Adrenal gland (tissue), 12 donors: Measurements from ENCODE around the gene ENTPD8. TPM values are rescaled to one million over a fixed set of nuclear protein-coding genes. Genes with fewer than 3 reads are reported as not detected.
"Not testable (repeated sequence)": the region's sequence is repeated elsewhere in the genome, so short reads cannot be mapped to it uniquely, and the experiment has no call there.

ENCODE experiments used
- DNase-seq, 7 donors: peaks; one replicate each; pipeline ENCODE4 v3.0.0-alpha.2; 2019 to 2020
- H3K27ac ChIP-seq, 5 donors: fragments of 200-600 bp; sonication (generic) in 4 of 5; 1 replicate in 3 of 5; 2 replicates in 2 of 5; pipeline versions ENCODE4 v1.5.1 to v1.8.0; 2016 to 2020; ENCODE audit warnings: mild to moderate bottlenecking in 1 of 5
- H3K27me3 ChIP-seq: fragments of 200-600 bp; 2 replicates; pipeline ENCODE4 v1.8.0; 2021
- H3K36me3 ChIP-seq, 2 donors: fragments of 200-600 bp; replicated peaks in 1 of 2; 1 replicate in 1 of 2; 2 replicates in 1 of 2; pipeline versions ENCODE4 v1.5.1 to v1.8.0; 2018 to 2022
- H3K4me1 ChIP-seq, 2 donors: fragments of 200-600 bp; replicated peaks in 1 of 2; 1 replicate in 1 of 2; 2 replicates in 1 of 2; pipeline versions ENCODE4 v1.5.1 to v1.8.0; 2018 to 2021
- H3K4me3 ChIP-seq, 4 donors: fragments of 200-600 bp; sonication (generic) in 3 of 4; one replicate each; pipeline ENCODE4 v1.5.1; 2016 to 2018
- H3K9me3 ChIP-seq, 3 donors: fragments of 200-600 bp; sonication (generic) in 1 of 3; replicated peaks in 1 of 3; 1 replicate in 2 of 3; 2 replicates in 1 of 3; pipeline versions ENCODE4 v1.5.1 to v1.8.0; 2016 to 2021
- POLR2A ChIP-seq, 2 donors: fragments of 450-650 bp; IDR thresholded peaks; one replicate each; pipeline ENCODE4 v1.6.1; 2017; ENCODE audit warnings: antibody characterized with exemption in 2 of 2, mild to moderate bottlenecking in 2 of 2, moderate library complexity in 1 of 2
- WGBS, 4 donors: extraction: QIAGEN DNeasy Blood & Tissue Kit in 2 of 4; methylation state at CpG; one replicate each; pipeline versions ENCODE4 v1.1.5 to v1.1.7; 2013 to 2017; 5-methylcytosine and 5-hydroxymethylcytosine counted together
- intact Hi-C, 2 donors: fragments of 100-400 bp; cut with DNase I; formaldehyde crosslinking; loops; one replicate each; pipeline versions ENCODE4 v1.14.1 to v1.15.0; 2022 to 2023
- polyA plus RNA-seq, 3 donors: library from polyadenylated mRNA; stranded (reverse); fragments of 200-250 nt in 2 of 3; fragments of 350-450 nt in 1 of 3; fragmentation: Illumina TruSeq in 1 of 3; extraction: RNeasy Lipid Tissue Mini Kit (QIAGEN cat#74804) in 1 of 3; gene quantifications; one replicate each; pipeline ENCODE4 v1.2.3, GENCODE V29; 2013 to 2014
- total RNA-seq, 9 donors: library from RNA; depleted of rRNA in 4 of 9; stranded (reverse); fragments of >200 nt in 4 of 9; fragments of 120-200 nt in 1 of 9; fragmentation: NEBNext Ultra II Directional in 1 of 9; extraction: Animal tissue kit (Norgen Biotek cat#: 25700) in 1 of 9; gene quantifications; one replicate each; pipeline versions ENCODE4 v1.1.0 to v1.2.4, GENCODE V29; 2013 to 2023
- TF ChIP-seq, protein P1 (sequence below), 6 experiments: fragments of 450-650 bp in 4 of 6; fragments of 200-600 bp in 2 of 6; sonication (generic) in 1 of 6; IDR thresholded peaks; 1 replicate in 5 of 6; 2 replicates in 1 of 6; pipeline versions ENCODE4 v1.5.1 to v1.8.0; 2016 to 2021; ENCODE audit warnings: antibody characterized with exemption in 6 of 6, mild to moderate bottlenecking in 2 of 6, moderate library complexity in 1 of 6
- donor health status: healthy with polysubstance abuse.
- donor health status: Bipolar disorder and iron deficiency.
- donor health status: DM: yes; HTN: yes; CAD: no.
- donor health status: DM: no; HTN: no; CAD: no.
- donor health status: DM: no; HTN: no; CAD: no.
- donor health status: DM: yes; HTN: yes; CAD: no.

Gene ENTPD8
- total and polyA plus RNA-seq, 12 donors: 0.14 to 0.20 (median 0.17) TPM; not detected in 6

DNA sequence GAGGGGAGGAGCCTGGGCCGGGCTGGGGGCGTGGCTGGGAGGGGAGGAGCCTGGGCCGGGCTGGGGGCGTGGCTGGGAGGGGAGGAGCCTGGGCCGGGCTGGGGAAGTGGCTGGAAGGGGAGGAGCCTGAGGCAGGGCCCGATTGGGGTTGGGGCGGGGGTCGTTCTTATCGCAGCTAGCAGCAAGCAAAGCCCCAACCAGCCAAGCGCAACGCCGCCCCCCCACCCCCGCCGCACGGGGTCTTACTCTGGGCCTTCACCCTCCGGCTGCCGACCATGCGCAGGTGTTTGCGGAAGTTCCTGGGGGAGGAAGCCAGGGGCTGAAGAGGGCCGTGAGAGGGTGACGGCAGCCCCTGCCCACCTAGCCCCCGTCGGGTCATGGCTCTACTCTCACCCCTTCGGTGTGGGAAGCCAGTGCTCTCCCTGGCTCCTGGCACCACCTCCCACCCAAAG is 13.0 kb upstream of the ENTPD8 start:
- H3K27me3 ChIP-seq: no peaks in the 10 kb centered on the region
- peaks cover 0 to 12% of the 10 kb centered on the region in 2 donors for H3K36me3 ChIP-seq
- peaks cover 19 to 22% of the 10 kb centered on the region in 2 donors for H3K4me1 ChIP-seq
- 0 to 26% (median 14%) methylated on average over 1 to 22 of the region's 24 CpGs for WGBS, 4 donors
- H3K4me3 ChIP-seq: peak overlapping the region in 2 of 4 donors; percentile 34 to 54
- intact Hi-C loops: no loop called here
- H3K27ac ChIP-seq: peak overlapping the region in 3 of 5 donors; percentile 43 to 86 (median 63)
- peak in 6 of 7 donors; percentile 44 to 81 (median 72) for DNase-seq
- no peaks in the 10 kb centered on the region for H3K9me3 ChIP-seq
- TF ChIP-seq, protein P1, sequence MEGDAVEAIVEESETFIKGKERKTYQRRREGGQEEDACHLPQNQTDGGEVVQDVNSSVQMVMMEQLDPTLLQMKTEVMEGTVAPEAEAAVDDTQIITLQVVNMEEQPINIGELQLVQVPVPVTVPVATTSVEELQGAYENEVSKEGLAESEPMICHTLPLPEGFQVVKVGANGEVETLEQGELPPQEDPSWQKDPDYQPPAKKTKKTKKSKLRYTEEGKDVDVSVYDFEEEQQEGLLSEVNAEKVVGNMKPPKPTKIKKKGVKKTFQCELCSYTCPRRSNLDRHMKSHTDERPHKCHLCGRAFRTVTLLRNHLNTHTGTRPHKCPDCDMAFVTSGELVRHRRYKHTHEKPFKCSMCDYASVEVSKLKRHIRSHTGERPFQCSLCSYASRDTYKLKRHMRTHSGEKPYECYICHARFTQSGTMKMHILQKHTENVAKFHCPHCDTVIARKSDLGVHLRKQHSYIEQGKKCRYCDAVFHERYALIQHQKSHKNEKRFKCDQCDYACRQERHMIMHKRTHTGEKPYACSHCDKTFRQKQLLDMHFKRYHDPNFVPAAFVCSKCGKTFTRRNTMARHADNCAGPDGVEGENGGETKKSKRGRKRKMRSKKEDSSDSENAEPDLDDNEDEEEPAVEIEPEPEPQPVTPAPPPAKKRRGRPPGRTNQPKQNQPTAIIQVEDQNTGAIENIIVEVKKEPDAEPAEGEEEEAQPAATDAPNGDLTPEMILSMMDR (IDR thresholded peaks at IDR 0.05): no peak
- TF ChIP-seq POLR2A (IDR thresholded peaks at IDR 0.05): no peak

DNA sequence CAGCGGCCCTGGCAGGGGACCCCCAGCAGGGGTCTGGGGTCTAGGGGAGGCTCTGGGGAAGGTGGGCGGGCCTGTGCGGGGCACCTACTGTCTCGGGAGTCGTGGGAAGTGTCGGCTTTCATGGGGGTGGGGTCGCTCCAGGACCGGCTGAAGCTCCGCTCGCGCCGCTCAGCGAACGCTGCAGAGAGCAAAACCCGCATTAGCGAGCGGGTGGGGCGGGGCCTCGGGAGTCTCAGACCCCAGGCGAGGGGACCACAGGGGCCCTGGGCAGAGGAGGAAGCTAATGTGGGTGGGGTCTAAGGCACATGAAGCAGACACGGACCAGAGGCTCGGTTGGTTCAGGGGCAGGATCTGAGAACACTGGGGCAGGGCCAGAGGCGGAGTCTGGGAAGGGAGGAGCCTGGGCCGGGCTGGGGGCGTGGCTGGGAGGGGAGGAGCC is 12.5 kb upstream of the ENTPD8 start:
- no peaks in the 10 kb centered on the region for H3K9me3 ChIP-seq
- WGBS, 4 donors: 15 to 31% (median 23%) methylated on average over 6 to 25 of the region's 25 CpGs
- TF ChIP-seq, protein P1 (IDR thresholded peaks at IDR 0.05): no peak
- no peak for TF ChIP-seq POLR2A (IDR thresholded peaks at IDR 0.05)
- intact Hi-C loops: no loop called here
- H3K36me3 ChIP-seq: peaks cover 0 to 14% of the 10 kb centered on the region in 2 donors
- H3K4me3 ChIP-seq: peak overlapping the region in 1 of 4 donors; percentile 20
- H3K4me1 ChIP-seq: peaks cover 17 to 21% of the 10 kb centered on the region in 2 donors
- H3K27ac ChIP-seq: no peak overlapping the region
- DNase-seq: peak; percentile 76 to 88 (median 78)
- H3K27me3 ChIP-seq: no peaks in the 10 kb centered on the region

DNA sequence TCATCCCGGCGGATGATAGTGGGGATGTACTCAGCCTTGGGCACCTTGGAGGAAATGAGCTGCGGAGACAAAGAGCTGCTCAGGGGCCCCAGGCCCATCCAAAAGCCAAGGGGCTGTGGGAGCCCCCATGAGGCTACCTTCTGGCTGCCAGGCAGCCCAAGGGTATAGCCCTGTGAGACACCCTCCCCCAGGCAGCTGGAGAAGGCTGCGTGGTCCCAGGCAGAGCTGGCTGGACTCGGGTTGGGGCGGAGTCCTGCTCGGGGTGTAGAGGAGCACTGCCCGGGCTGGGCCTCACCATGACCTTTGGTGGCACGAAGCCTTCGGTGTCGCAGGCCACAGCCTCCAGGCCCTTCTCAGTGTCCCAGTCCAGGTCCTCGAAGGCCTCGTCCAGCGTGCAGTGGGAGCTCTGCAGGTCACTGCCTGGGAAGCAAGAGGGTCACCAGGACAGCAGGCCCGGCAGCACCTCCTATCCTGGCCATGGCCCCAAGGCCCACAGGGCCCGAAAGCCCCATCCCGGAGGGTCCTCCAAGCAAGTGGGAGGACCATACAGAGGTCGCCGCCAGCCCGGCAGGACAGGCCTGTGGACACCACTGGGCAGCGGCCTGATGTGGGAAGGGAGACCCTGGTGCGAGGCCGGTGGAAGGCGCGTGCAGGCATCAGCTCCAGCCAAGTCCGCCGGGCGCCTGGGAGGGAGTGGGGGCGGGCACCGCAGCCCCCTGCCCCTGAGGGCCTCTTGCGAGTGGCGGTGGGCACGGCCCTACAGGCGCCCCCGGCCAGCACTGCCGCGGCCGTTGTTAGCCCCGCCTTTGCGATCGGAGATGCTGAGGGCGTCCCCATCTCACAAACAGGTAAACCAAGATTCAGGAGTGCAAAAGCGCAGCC is 11.8 kb upstream of the ENTPD8 start:
- peak overlapping the region in 1 of 4 donors; percentile 20 for H3K4me3 ChIP-seq
- peak in 4 of 7 donors; percentile 24 to 51 (median 27) for DNase-seq
- 82 to 97% (median 86%) methylated on average over 6 to 43 of the region's 43 CpGs for WGBS, 4 donors
- no peaks in the 10 kb centered on the region for H3K27me3 ChIP-seq
- no peak overlapping the region for H3K27ac ChIP-seq
- TF ChIP-seq, protein P1 (IDR thresholded peaks at IDR 0.05): no peak
- no peak for TF ChIP-seq POLR2A (IDR thresholded peaks at IDR 0.05)
- intact Hi-C loops: no loop called here
- peaks cover 0 to 14% of the 10 kb centered on the region in 2 donors for H3K36me3 ChIP-seq
- H3K9me3 ChIP-seq: no peaks in the 10 kb centered on the region
- H3K4me1 ChIP-seq: peaks cover 10 to 15% of the 10 kb centered on the region in 2 donors

DNA sequence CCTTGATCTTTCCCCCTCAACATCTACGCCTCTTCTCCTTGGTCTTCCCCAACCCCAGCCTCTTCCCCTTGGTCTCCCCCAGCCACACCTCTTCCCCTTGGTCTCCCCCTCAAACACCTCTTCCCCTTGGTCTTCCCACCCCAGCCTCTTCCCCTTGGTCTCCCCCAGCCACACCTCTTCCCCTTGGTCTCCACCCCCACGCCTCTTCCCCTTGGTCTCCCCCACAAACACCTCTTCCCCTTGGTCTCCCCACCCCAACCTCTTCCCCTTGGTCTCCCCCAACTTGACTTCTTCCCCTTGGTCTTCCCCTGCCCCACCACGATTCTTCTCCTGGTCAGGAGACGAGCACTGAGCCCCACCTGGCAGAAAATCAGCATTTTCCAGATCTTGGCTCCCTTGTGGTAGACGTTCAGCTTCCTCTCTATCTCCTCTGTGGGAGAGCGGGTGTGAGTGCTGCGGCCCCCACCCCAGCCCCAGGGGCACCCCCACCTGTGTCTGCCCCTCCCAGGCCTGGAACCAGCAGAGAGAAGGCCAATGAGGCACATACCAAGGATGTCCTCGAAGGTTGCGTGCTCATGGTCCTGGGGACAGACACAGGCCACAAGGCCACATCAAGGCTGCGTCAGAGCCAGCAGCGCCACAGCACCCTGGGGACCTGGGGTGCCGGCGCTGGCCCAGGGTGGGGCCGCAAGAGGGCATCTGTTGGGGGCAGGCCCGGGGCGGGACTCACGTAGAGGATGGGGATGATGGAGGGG is 11.0 kb upstream of the ENTPD8 start:
- Histone ChIP-seq H3K9me3 (no peaks in the 10 kb centered on the region), H3K4me3 (no peak overlapping the region), H3K27ac (no peak overlapping the region), H3K27me3 (no peaks in the 10 kb centered on the region), H3K36me3 (peaks cover 0 to 12% of the 10 kb centered on the region in 2 donors), H3K4me1 (peaks cover 10 to 15% of the 10 kb centered on the region in 2 donors)
- WGBS, 4 donors: 85 to 96% (median 89%) methylated on average over 12 to 17 of the region's 17 CpGs
- DNase-seq: peak in 3 of 7 donors; percentile 18 to 33 (median 18)
- TF ChIP-seq, protein P1 (IDR thresholded peaks at IDR 0.05): no peak
- no peak for TF ChIP-seq POLR2A (IDR thresholded peaks at IDR 0.05)
- intact Hi-C loops: no loop called here

DNA sequence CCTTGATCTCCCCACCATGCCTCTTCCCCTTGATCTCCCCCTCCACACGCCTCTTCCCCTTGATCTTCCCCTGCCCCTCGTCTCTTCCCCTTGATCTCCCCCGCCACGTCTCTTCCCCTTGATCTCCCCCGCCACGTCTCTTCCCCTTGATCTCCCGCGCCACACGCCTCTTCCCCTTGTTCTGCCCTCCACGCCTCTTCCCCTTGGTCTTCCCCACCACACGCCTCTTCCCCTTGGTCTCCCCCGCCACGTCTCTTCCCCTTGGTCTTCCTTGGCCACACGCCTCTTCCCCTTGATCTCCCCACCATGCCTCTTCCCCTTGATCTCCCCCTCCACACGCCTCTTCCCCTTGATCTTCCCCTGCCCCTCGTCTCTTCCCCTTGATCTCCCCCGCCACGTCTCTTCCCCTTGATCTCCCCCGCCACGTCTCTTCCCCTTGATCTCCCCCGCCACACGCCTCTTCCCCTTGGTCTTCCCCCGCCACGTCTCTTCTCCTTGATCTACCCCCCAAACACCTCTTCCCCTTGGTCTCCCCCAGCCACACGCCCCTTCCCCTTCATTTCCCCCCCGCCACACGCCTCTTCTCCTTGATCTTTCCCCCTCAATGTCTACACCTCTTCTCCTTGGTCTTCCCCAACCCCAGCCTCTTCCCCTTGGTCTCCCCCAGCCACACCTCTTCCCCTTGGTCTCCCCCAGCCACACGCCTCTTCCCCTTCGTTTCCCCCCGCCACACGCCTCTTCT is 10.3 kb upstream of the ENTPD8 start:
- DNase-seq, H3K4me3 ChIP-seq, H3K27ac ChIP-seq, intact Hi-C loops, H3K9me3 ChIP-seq, H3K27me3 ChIP-seq, H3K36me3 ChIP-seq: not testable (repeated sequence)
- 77 to 93% (median 83%) methylated on average over 4 to 15 of the region's 31 CpGs for WGBS, 4 donors
- peaks cover 10 to 15% of the 10 kb centered on the region in 2 donors for H3K4me1 ChIP-seq
